Left cardiac atrium (tissue), 4 donors: ENCODE results near the gene HSPB9. TPM values are rescaled to one million over a fixed set of nuclear protein-coding genes. Genes with fewer than 3 reads are reported as not detected.

Source experiments
- ATAC-seq, 2 donors: fragments of 200-7000 bp; cut with Tn5 transposase; one replicate each; pipeline ENCODE4 v1.9.1; 2020; ENCODE audit warnings: mild to moderate bottlenecking in 2 of 2, moderate library complexity in 2 of 2
- DNase-seq: peaks from one replicate; pipeline ENCODE4 v3.0.0-alpha.2; 2020
- intact Hi-C, 2 donors: fragments of 100-400 bp; cut with DNase I; formaldehyde crosslinking; loops; one replicate each; pipeline versions ENCODE4 v1.14.1 to v1.15.1; 2022 to 2023
- total RNA-seq, 2 donors: library from RNA; stranded (reverse); fragmentation: NEBNext Ultra II Directional; extraction: Animal tissue kit (Norgen Biotek cat#: 25700); gene quantifications; one replicate each; pipeline ENCODE4 v1.2.1, GENCODE V29; 2021
- donor health status: DM: no; HTN: yes; CAD: no.
- donor health status: DM: no; HTN: yes; CAD: no; lungs with severe emphysema.
- donor health status: DM: yes; HTN: yes; CAD: no.
- donor health status: Dilated cardiomyopathy.

HSPB9 gene
- total RNA-seq, 2 donors from 2014 or later, result 0.24 TPM; not detected in 1

- intact Hi-C loops, result loop anchor here in 1 of 2 donors (5.0 kb wide), 1 partner anchor 71 kb away; no protein-coding TSS in a partner anchor
- ATAC-seq, result peak in 1 of 2 donors; percentile 41
- DNase-seq, result no peak
Measured at GRCh38 chr17:42097691-42098631, 24.6 kb upstream of the HSPB9 start, which contains the start of gene ZNF385C. ZNF385C (minus strand) TSS chr17:42098473; CDS start chr17:42063056, 35,417 bp downstream.

DNA sequence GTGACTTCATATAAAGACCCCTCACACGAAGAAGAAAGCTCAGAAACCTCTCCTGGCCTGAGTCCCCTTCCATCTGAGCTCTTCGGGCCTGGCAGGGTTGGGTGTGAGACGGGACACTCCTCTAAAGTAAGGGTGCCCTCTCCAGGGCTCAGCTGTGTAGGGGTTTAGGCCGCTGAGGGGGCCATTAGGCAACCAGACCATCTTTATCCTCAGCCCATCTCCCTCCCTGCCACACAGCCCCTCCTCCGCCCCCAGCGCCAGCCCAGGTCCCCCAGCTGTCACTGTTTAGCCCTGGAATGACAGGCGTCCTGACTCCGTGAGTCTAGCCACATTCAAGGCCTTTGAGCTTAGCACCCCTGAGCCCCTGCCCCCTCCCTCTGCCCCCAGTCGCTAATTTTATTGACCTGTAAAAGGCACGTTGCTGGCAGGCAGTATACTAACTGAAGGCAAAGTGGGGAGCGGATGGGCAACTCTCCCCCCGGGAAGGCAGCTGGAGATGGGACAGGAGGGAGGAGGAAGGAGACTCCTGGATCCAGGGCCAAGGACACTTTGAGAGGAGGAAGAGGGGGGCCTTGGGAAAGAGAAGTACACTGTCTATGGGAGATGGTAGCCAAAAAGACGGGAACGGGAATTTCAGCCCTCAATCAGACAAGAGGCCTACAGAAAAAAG lies 23.7 kb upstream of the HSPB9 start:
- no peak for DNase-seq
- intact Hi-C loops, result loop anchor here in 1 of 2 donors (5.0 kb wide), 1 partner anchor 72 kb away; no protein-coding TSS in a partner anchor
- no peak for ATAC-seq

GRCh38 chr17:42101513-42102292 lies 20.9 kb upstream of the HSPB9 start:
- ATAC-seq, result peak; percentile 80 to 85
- DNase-seq, result peak; percentile 82
- intact Hi-C loops, result loop anchor here in 1 of 2 donors (5.0 kb wide), 2 partner anchors 34 to 74 kb away; no protein-coding TSS in a partner anchor

DNA sequence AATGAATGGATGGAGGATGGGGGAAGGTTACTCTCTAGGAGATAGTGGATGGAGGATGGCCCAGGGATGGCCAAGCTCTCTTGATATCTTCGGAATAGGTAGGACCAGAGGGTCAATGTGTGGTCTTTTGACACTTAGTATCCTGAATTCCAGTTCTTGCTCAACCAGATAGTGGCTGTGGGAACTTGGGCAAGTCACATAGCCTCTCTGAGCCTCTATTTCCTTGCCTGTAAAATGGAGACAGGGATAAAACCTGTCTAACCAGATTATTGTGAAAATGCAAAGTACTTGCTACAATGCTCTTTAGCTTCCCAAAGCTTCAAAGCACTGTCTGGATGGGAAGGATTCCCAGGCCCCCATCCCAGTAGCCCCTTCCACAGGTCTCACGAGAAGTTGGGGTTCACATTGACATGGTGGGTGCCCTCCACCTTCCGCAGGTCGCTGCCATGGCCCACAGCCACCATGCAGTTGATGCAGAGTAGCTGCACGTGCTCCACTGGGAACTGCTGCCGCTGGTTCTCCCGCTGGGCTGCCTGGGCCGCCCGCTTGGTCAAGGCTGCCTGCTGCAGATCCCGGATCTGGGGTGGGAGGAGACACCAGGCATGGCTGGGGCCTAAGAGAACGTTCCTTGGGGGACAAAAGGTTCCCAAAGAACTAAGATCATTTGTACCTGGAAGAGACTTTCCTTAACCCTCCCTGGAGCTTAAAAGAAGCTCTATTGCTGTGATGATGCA lies 19.2 kb upstream of the HSPB9 start:
- ATAC-seq (no peak), DNase-seq (no peak)
- intact Hi-C loops, result loop anchor here in 1 of 2 donors (5.0 kb wide), 2 partner anchors 36 to 76 kb away; no protein-coding TSS in a partner anchor

DNA sequence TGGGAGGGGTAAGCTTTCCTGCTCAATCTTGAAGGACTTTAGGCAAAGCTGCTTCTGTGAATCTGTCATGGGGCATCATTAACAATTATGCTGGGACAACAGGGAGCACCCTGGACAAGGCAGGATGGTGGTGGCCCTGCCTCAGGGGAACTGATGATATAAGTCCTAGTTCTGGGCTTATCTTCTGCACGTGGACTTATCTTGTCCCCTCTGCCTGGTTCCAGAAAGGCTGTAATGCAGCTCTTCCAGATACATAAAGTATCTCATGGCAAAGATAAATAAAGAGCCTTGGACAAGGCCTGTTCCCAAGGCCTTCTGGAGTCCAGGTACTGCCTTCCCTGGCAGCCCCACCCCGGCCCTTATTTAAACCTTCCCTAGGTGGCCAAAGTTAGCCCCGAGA lies 18.3 kb upstream of the HSPB9 start:
- intact Hi-C loops, result loop anchor here in 1 of 2 donors (5.0 kb wide), 2 partner anchors 37 to 77 kb away; no protein-coding TSS in a partner anchor
- ATAC-seq, result no peak

DNA sequence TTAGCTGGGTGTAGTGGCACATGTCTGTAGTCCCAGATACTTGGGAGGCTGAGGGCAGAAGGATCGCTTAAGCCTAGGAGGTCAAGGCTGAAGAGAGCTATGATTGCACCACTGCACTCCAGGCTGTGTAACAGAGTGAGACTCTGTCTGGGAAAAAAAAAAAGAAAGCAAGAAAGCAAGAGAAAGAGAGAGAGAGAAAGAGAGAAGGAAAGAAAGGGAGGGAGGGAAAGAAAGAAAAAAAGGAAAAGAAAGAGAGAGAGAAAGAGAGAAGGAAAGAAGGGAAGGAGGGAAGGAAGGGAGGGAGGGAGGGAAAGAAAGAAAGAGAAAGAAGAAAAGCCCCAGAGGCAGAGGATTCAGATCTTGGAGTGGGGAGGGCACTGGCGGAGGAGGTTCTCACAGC lies 16.6 kb upstream of the HSPB9 start:
- ATAC-seq (no peak), DNase-seq (no peak)
- intact Hi-C loops, result no loop called here

More for the DNA sequence above, 18.3 kb upstream of the HSPB9 start:
- DNase-seq, result no peak

DNA sequence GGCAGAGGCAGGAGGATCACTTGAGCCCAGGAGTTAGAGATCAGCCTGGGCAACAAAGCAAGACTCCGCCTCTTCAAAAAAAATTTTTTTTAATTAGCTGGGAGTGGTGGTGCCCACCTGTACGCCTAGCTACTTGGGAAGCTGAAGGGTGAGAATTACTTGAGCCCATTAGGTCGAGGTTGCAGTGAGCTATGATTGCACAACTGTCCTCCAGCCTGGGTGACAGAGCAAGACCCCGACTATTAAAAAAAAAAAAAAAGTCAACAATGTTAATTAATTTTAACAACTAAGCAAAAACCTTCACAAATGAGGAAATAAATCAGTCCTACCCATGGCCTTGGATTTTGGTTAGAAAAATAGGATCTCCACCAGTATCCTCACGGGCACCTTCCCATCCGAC lies 15.5 kb upstream of the HSPB9 start:
- intact Hi-C loops, result no loop called here
- DNase-seq (no peak), ATAC-seq (no peak)

DNA sequence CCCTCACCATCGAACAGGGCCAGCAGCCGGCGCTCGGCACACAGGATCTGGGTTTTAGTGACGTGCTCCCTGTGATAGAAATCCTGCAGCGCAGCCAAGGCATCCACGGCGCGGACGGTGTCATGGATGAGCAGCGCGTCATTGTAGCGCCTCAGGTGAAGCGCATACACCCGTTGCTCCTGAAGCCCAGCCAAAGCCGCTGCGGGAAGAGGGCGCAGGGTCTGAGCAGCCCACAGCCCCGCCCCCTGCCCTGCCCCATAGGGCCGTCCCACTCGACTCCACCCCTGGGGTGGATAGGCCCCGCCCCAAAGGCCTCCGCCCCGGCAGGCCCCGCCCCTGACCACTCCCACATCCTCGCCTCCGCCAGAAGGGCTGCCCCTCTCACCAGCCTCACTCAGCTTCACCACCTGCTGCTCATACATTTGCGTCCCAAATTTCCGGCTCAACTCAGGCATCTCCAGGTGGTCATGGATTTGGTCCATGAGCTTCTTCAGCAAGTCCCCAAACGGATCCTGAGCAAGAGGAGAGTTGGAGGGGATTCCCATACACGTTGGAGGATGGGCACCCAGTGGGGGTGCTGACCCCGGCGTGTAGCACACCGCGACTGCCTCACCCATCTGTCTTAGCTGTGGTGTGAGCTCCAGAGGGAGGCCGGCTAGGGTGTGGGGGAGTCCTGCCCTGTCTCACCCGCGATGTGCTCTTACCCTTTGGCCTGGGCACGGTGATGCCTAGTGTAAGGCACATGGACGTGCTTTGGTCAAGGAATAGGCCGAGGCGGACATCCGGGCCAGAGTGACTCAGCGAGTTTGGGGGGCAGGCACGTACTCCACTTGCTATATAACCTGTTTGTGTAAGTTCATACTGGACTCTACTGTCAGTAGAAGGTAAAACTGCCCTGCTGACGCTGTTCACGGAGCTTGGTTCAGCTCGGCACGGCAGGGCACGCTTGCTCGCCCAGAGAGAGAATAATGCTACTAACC lies 14.7 kb upstream of the HSPB9 start:
- intact Hi-C loops, result no loop called here
- ATAC-seq (peak; percentile 71 to 88), DNase-seq (peak; percentile 83)

GRCh38 chr17:42109086-42109485 lies 13.5 kb upstream of the HSPB9 start:
- ATAC-seq, result no peak
- intact Hi-C loops, result no loop called here

DNA sequence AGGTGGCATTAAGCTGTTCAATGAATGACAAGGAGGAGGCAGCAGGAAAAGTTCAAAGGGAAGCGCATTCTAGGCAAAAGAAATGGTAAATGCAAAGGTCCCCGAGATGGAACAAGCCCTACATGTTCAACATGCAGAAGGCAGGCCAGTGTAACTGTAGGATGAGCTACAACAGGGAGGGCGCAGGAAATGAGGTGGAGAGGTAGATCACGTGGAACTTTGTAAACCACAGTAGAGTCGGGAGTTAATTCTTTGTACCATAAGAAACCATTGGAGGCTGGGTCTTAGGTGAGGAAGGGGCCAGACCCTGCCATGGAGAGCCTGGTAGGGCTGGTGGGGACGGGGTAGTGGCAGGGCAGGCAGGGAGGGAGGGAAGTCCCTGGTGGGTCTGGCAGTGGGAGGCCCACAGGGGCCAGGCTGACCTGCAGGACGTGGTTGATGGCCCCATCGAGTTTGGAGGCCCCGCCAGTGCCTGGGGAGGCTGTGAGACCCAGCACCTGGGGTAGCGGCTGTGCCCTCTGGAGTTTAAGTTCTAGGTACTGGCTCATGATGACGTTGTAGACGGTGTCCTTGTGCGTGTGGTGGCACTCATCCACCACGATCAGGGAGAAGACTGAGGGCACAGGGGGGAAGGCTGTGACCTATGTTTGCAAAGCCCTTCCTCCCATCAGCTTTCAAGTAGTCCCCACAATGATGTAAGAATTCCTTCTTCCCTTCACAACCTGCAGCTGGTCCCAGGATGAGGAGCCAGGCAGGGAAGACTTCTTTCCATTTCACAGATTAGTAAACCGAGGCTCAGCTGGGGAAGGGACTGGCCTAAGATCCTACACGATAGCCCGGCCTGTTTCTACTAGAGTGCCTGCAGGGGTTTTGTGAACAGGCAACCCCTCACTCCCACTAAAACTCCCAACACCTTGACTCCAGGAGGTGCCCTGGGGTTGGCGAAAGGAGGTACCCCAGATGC lies 12.0 kb upstream of the HSPB9 start:
- no peak for ATAC-seq
- intact Hi-C loops, result no loop called here
- DNase-seq, result no peak

More at GRCh38 chr17:42109086-42109485, 13.5 kb upstream of the HSPB9 start:
- DNase-seq, result no peak

DNA sequence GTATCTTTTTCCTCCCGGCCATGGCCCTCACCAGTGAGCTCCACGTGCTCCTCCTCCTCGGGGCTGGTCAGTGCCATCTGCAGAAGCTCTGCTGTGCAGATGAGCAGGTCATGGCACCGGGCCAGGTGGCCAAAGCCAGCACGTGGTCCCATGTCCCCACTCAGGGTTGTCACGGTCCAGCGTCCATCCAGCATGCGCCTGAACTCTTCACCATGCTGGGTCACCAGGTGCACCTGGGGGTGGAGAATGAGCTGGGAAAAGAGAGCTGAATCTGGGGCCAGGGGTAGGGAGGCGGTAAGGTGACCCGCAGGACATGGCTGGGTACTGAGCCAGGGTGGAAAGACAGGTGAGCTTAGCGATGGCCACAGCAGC lies 11.4 kb upstream of the HSPB9 start:
- ATAC-seq (no peak), DNase-seq (no peak)
- intact Hi-C loops, result no loop called here

GRCh38 chr17:42111871-42112551 lies 10.6 kb upstream of the HSPB9 start:
- intact Hi-C loops, result no loop called here
- peak; percentile 34 for DNase-seq

GRCh38 chr17:42112552-42113176 lies 9.9 kb upstream of the HSPB9 start, which contains the start of gene DHX58:
DHX58 (minus strand) TSS chr17:42112714; CDS start chr17:42111892, 822 bp downstream.
- DNase-seq (peak; percentile 78), ATAC-seq (peak; percentile 85 to 91)
- intact Hi-C loops, result no loop called here

More at GRCh38 chr17:42111871-42112551, 10.6 kb upstream of the HSPB9 start:
- ATAC-seq, result peak; percentile 47 to 60

DNA sequence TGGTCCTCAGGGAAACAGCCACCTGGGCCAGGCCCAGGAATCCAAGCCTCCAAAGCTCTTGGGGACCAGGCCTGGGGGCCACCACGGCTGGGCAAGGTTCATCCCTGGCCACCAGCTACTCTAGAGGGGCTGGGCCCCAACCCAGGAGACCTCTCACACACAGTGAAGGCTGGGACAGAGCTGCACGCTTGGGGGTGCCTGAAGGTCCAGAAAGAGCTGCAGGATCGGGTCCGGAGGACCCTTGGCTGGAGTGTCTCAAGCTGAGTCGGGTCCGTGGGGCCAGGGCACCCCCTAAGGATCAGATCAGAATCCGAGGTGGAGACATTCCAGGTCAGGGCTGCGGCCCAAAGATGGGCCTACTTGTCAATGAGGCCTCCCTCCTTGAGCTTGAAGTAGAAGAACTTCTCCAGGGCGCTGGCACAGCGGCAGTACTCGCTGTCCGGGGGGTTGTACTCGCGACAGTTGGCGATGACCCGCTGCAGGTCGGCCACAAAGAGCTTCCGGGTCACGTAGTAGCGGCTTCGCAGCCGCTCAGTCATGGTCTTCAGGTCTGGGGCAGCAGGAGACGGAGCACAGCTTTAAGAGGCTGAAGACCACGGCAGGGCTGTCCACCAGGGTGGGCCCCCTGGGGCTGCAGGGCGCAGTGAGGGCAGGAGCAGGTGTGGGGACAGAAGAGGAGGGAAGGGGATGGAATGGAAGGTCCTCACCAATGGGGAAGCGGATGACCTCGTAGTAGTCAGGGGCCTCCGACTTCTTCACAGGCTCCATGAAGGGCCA lies 9.1 kb upstream of the HSPB9 start:
- ATAC-seq (no peak), DNase-seq (no peak)
- intact Hi-C loops, result no loop called here
